Activated T-cell treated with anti-CD3 and anti-CD28 coated beads for 1 hour (primary cell): Measurements from ENCODE around the gene WNT8B.
A peak's percentile ranks its signal among the peaks of the same experiment; 100 is the strongest.

Experiments
- DNase-seq: peaks from one replicate; pipeline ENCODE4 v3.0.0-alpha.2; 2020; ENCODE audit warnings: low read depth

Gene WNT8B

DNA sequence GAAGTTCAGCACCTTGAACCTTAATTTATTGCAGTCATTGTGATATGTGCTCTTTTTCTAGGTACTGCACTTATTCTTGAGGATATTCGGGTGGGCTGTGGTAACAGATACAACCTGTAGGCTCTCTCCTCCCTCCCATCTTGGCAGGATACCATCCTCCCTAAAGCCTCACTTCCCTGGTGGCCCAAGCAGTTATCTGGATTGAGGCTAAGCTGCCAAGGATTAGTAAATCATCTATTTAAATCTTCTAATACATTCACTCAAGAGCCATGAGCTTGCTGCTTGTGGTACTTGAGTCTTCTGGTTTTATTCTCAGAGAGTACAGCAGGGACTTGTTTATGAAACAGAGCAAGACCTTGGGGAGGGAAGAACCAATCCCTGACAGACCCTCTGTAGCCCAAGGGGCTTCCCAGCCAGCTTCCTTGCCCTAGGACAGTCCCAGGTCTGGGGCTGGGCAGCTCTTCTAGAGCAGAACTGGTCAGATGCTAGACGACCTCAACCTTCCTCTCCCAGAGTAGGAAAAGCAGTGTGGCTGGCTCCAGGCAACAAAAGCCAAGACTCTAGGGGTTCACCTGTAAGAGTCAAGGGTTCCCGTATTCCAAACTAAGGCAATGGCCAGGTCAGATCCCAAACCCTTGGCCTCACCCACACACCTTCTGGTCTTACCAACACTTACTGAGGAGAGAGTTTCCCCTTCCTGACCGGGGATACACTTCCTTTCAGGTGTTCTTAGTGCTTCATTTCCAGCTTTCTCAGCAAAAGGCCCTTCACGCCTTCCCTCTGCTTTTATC is 21.3 kb downstream of the WNT8B start:
- no peak for DNase-seq

GRCh38 chr10:100485366-100485765 is 22.6 kb downstream of the WNT8B start:
- DNase-seq: no peak

- no peak for DNase-seq
Measured at GRCh38 chr10:100485801-100486495, 23.1 kb downstream of the WNT8B start.

- DNase-seq: no peak
Measured at GRCh38 chr10:100487529-100487928, 24.7 kb downstream of the WNT8B start.

- no peak for DNase-seq
Measured at GRCh38 chr10:100489396-100489795, 26.6 kb downstream of the WNT8B start.

DNA sequence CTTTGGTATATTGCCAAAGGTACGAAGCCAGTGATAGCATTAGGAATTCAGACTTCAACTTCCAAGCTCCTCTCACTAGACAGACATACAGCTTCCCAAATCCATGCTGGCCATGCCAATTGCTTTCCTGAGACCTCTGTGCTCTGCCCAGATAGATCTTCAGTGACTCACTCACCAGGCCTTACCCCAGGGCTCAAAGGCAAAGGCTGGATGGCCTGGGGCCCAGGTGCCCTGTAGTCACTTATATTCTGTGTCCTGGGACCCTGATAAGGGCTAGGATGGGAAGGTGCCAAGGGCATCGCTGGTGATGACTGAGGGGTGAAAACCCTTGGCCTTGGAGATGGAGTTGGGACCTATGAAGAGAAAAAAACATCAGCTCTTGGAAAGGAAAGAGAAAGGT is 27.7 kb downstream of the WNT8B start:
- no peak for DNase-seq

DNA sequence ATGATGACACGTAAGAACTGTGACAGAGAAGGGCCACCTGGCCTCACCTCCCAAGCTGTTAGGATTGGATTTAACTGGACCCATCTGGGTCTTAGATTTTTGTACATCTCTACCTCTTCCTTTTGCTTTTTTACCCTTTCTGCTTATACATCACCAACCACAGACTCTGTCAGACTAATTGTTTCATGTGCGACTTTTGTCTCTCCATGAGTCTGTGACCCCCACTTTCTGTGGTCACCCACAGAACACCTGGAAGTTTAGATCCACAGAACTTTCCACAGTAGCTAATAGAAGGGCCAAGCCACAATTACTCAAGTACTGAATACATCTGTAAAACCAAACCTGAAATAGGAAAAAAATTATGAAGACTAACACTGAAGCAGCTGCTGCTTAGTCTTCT is 33.8 kb downstream of the WNT8B start:
- no peak for DNase-seq

DNA sequence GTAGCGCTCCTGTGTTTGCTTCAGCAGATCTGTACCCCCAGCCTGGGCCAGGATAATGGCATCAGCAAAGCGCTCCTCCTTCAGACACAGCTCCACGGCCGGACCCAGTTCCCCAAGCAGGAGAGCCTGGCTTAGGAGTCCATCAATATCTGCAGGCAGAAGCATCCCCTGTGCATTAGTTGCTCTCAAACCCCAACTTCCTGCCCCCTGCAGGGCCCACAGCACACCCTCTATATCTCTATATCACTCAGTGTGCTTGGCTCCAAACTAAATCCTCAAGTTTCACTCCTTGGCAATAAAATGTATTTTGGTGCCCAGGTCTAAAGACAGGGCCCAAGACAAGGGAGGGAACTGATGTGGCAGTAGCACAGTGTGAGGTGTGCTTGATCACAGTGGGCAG is 35.2 kb downstream of the WNT8B start:
- no peak for DNase-seq

- no peak for DNase-seq
Measured at GRCh38 chr10:100501423-100501822, 38.6 kb downstream of the WNT8B start.

DNA sequence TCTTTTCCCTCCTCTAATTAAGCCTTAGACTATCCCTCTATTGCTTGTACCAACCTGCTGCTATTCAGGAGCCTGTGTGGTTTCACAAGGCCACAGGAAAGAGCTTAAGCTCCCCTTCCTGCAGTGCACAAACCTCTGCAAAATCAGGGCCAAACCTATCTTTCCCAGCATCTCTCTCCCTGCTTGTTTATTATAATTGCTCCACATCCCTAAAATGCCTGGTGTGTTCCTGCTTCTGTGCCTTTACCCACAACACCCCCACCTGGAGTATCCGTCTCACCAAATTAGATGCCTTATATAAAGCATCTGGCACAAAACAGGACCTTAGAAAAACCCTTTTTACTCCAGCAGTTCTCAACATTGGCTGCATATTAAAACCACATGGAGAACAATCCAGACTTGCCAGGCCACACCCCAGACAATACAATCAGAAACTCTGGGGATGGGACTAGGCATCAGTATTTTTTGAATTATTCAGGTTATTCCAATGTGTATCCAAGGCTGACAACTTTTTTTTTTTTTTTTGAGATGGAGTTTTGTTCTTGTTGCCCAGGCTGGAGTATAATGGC is 40.2 kb downstream of the WNT8B start:
- DNase-seq: no peak

DNA sequence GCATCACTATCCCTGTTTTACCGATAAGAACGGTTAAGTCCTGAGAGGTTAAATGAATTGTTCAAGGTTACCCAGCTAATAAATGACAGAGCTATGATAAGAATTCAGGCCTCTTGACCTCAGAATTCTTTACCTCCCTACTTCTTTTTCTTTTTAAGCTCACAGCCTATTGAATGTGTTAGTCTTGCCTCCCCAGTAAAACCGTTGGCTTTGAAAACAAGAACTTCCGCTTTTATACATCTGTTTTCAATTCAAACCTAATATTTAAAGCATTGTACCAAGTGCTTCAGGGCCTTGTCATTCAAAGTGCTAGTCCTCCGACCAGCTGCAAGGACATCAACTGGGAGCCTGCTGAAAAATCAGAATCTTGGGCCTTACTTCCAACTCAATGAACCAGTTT is 41.3 kb downstream of the WNT8B start:
- no peak for DNase-seq

DNA sequence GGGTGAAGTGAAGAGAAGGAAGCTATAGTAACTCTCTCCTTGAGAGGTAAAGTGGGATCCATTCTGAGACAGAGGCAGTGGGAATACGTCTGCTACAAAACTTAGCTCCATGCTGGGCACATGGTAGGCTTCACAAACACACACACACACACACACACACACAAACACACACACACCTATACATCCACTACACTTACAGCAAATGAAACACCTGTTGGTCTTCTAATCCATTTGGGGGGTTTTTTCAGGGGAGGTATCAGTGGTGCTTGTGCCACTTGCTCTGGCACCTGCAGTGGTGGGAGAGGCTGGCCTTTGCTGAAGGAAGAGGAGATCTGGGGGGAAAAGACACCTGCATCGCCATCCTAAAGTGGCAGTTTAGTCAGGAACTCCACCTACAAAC is 42.4 kb downstream of the WNT8B start:
- DNase-seq: no peak

- DNase-seq: no peak
Measured at GRCh38 chr10:100506596-100507356, 44.0 kb downstream of the WNT8B start.

DNA sequence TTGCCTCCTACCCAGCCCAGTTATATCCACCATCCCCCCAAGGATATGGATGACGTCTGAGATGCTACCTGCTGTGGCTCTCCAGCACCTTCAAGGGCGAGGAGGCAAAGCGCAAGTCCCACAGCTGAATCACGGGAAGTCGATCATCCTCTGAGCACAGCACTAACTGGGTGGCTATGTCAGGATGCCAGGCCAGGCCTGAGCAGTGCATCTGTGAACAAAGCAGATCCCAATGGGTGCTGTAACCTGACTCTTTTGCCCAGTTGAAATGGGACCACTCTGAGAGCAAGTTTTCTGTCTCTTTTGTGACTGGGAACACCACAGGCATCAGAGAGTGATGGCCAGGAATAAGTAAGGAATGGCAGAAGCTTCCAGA is 44.5 kb downstream of the WNT8B start:
- no peak for DNase-seq

DNA sequence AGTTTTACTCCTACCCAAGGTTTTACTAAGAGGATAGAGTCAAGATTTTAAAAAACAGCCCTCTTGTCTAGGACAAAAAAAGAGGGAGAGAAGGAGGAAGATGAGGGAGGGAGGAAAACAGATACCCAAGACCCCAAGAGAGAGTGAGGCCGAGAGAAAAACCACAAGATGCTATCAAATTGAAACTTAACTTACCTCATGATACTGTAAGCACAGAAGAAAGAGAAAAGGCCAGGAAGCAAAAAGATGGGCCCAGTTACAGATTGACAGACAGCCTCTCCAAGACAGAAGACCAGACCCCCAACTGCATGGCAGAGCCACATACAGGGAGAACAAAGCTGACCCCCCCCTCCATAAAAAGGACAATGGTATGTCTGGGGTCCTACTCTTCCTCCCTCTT is 45.5 kb downstream of the WNT8B start:
- no peak for DNase-seq

GRCh38 chr10:100508691-100509150 is 45.9 kb downstream of the WNT8B start:
- no peak for DNase-seq

GRCh38 chr10:100509241-100509840 is 46.5 kb downstream of the WNT8B start:
- no peak for DNase-seq

DNA sequence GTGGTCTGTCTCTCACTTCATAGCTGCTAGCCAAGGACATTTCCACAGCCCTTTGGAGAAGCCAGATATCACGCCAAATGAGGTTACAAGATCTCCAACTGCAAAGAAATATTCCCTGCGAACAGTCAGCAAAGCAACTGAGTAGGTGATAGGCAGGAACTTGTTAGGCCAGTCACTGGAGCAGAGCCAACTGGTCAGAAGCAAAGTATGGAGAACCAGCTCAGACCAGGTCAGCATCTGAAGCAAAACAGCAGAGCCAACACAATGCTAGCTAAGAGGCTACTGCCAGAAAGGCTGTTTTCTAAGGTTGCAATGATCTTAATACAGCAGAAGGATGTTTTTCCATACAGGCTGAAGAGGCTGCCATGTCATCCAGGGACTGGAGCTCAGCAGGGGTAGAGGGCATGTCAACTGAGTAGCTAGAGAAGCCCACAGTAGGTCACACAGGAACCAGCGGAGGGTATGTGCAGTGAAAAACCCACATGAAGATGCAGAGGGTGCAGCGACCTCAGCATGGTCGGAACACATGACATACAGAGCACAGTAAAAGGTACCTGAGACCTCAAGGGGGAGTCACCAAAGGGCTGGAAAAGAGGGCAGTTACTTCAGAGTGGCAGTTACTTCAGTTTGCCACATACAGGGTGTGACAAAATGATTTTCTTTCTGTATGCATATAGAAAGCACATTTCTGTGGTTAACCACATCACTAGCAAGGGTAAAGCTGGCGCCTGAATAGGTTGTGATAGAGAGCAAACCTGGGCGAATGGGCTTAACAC is 47.9 kb downstream of the WNT8B start:
- DNase-seq: peak; percentile 39

GRCh38 chr10:100515612-100516011 is 52.8 kb downstream of the WNT8B start:
- no peak for DNase-seq

DNA sequence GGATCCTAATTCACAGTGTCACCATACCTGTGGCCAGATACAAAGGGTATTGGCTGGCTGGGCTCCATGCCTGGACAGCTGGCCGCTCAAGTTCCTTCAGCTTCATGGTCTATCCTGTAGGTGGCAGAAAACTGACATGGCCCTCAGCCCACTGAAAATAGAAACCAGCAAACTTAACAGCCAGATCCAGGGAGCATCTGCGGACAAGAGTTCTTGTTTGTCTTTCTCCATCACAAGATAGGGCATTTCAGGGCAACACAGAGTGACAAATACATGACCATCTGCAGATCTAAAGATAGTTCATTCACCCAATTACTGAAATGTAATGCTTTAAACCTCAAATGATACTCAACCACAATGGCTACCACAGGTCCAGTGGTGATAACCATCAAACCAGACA is 54.0 kb downstream of the WNT8B start:
- DNase-seq: no peak

GRCh38 chr10:100518761-100519241 is 56.0 kb downstream of the WNT8B start:
- DNase-seq: peak; percentile 53
